Activated T-cell treated with anti-CD3 and anti-CD28 coated beads, Interleukin-2, amount 50 U/mL, for 72 hours (primary cell): ENCODE measurements around the gene INPP4B. TPM values are rescaled to one million over a fixed set of nuclear protein-coding genes. Genes with fewer than 3 reads are reported as not detected.

Experiments
- ATAC-seq, 2 donors: fragments of 150-1000 bp; cut with Tn5 transposase; replicated peaks in 1 of 2; 2 replicates each; pipeline ENCODE4 v1.10.0; 2021; ENCODE audit warnings: moderate library complexity in 2 of 2, mild to moderate bottlenecking in 1 of 2
- DNase-seq, 2 donors: peaks; one replicate each; pipeline ENCODE4 v3.0.0; 2021 to 2022; ENCODE audit warnings: mixed read lengths in 1 of 2
- H3K27ac Mint-ChIP-seq: one replicate; pipeline ENCODE4 v1.8.0; 2022; ENCODE audit warnings: mild to moderate bottlenecking, moderate library complexity, mixed read lengths
- H3K27me3 Mint-ChIP-seq: one replicate; pipeline ENCODE4 v1.8.0; 2022; ENCODE audit warnings: low read depth, mixed read lengths
- H3K36me3 Mint-ChIP-seq, 2 donors: one replicate each; pipeline ENCODE4 v1.8.0; 2022; ENCODE audit warnings: mixed read lengths in 2 of 2, mild to moderate bottlenecking in 1 of 2; ENCODE audit not compliant: insufficient read depth in 2 of 2
- H3K4me1 Mint-ChIP-seq: one replicate; pipeline ENCODE4 v1.8.0; 2022; ENCODE audit warnings: low read depth, mixed read lengths
- H3K4me3 Mint-ChIP-seq, 2 donors: one replicate each; pipeline ENCODE4 v1.8.0; 2022; ENCODE audit warnings: mild to moderate bottlenecking in 2 of 2, mixed read lengths in 2 of 2, moderate library complexity in 2 of 2
- H3K9me3 Mint-ChIP-seq, 2 donors: one replicate each; pipeline ENCODE4 v1.8.0; 2022; ENCODE audit warnings: mixed read lengths in 2 of 2
- total RNA-seq, 2 donors: library from RNA; stranded (reverse); gene quantifications; one replicate each; pipeline ENCODE4 v1.2.3, GENCODE V29; 2022

The INPP4B gene
- total RNA-seq, 2 donors from 2014 or later, result 64.9 to 67.3 TPM

GRCh38 chr4:142475663-142476062 lies 370.4 kb downstream of the INPP4B start:
- no peaks in the 10 kb centered on the region for H3K27me3 Mint-ChIP-seq
- H3K9me3 Mint-ChIP-seq, result peaks cover 0 to 2% of the 10 kb centered on the region in 2 donors
- H3K4me3 Mint-ChIP-seq, result peak overlapping the region in 1 of 2 donors; percentile 36
- H3K36me3 Mint-ChIP-seq, result no peaks in the 10 kb centered on the region
- ATAC-seq (peak in 1 of 2 donors; percentile 53), DNase-seq (no peak)
- H3K4me1 Mint-ChIP-seq, result peaks cover 42% of the 10 kb centered on the region
- H3K27ac Mint-ChIP-seq, result peak overlapping the region; percentile 80

GRCh38 chr4:142474398-142475087 lies 371.6 kb downstream of the INPP4B start:
- H3K4me3 Mint-ChIP-seq, result peak overlapping the region in 1 of 2 donors; percentile 36
- H3K36me3 Mint-ChIP-seq, result no peaks in the 10 kb centered on the region
- H3K9me3 Mint-ChIP-seq, result peaks cover 0 to 2% of the 10 kb centered on the region in 2 donors
- H3K27me3 Mint-ChIP-seq, result no peaks in the 10 kb centered on the region
- DNase-seq, result no peak
- peak overlapping the region; percentile 80 for H3K27ac Mint-ChIP-seq
- peak in 1 of 2 donors; percentile 52 for ATAC-seq
- H3K4me1 Mint-ChIP-seq, result peaks cover 34% of the 10 kb centered on the region

GRCh38 chr4:142473960-142474338 lies 372.2 kb downstream of the INPP4B start:
- H3K27me3 Mint-ChIP-seq, result no peaks in the 10 kb centered on the region
- ATAC-seq (no peak), DNase-seq (no peak)
- no peak overlapping the region for H3K27ac Mint-ChIP-seq
- H3K36me3 Mint-ChIP-seq, result no peaks in the 10 kb centered on the region
- peaks cover 0 to 2% of the 10 kb centered on the region in 2 donors for H3K9me3 Mint-ChIP-seq
- H3K4me3 Mint-ChIP-seq, result no peak overlapping the region
- H3K4me1 Mint-ChIP-seq, result peaks cover 34% of the 10 kb centered on the region

DNA sequence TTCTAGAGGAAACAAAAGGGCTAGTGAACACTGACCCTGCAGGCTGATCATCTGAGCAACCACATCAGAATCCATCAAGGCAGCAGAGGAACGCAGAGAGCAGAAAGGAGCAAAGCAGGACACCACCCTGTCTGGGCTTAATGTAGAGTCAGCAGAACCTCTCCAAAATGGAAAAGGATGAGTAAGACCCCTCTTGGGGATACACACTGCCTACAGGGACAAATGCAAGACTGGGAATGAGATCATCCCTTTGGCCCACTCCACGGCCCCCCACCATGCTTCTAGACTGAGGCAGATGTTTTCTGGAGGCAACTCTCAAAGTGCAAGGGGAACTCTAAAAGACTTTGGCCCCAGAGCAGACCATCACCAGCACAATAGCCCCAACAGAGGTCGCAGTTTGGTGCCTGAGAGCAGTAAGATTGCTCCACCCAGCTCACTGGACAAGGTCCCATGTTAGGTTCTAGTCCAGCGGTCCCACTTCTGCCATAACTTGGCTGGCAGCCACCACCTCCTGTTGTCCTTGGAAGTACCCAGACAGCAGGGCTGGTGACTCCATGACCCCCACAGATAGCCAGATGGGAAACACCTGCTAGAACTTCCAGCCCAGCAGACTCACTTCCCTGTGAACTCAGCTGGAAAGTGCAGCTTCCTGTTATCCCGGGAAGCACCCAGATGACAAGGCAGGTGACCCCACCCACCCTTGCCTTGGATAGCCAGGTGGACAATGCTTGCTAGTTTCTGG lies 372.7 kb downstream of the INPP4B start:
- no peak for ATAC-seq

GRCh38 chr4:142467088-142467487 lies 379.0 kb downstream of the INPP4B start:
- DNase-seq (no peak), ATAC-seq (no peak)
- H3K9me3 Mint-ChIP-seq, result peaks cover 4 to 6% of the 10 kb centered on the region in 2 donors
- no peaks in the 10 kb centered on the region for H3K27me3 Mint-ChIP-seq
- peaks cover 3 to 5% of the 10 kb centered on the region in 2 donors for H3K36me3 Mint-ChIP-seq
- H3K4me1 Mint-ChIP-seq, result no peaks in the 10 kb centered on the region
- H3K4me3 Mint-ChIP-seq, result no peak overlapping the region
- no peak overlapping the region for H3K27ac Mint-ChIP-seq

More for the DNA sequence above, 372.7 kb downstream of the INPP4B start:
- Mint-ChIP-seq H3K9me3 (peaks cover 0 to 2% of the 10 kb centered on the region in 2 donors), H3K4me1 (peaks cover 29% of the 10 kb centered on the region), H3K36me3 (no peaks in the 10 kb centered on the region), H3K4me3 (no peak overlapping the region), H3K27me3 (no peaks in the 10 kb centered on the region), H3K27ac (no peak overlapping the region)
- no peak for DNase-seq

DNA sequence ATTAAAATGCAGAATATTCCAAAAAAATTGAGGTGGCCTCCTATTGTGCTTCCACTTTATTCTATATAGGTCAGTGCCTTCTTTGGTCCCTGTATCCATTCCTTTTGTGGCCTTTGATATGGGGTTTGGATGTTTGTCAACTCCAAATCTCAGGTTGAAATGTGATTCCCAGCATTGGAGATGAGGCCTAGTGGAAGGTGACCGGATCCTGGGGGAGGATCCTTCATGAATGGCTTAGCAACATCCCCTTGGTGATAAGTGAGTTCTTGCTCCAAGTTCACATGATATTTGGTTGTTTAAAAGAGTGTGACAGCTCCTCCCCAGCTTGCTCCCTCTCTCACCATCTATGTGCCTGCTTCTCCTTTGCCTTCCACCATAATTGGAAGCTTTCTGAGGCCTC lies 380.6 kb downstream of the INPP4B start:
- no peaks in the 10 kb centered on the region for H3K27me3 Mint-ChIP-seq
- H3K4me1 Mint-ChIP-seq, result no peaks in the 10 kb centered on the region
- H3K27ac Mint-ChIP-seq, result no peak overlapping the region
- no peak for ATAC-seq
- H3K9me3 Mint-ChIP-seq, result peaks cover 4 to 6% of the 10 kb centered on the region in 2 donors
- no peak overlapping the region for H3K4me3 Mint-ChIP-seq
- DNase-seq, result no peak
- peaks cover 3 to 5% of the 10 kb centered on the region in 2 donors for H3K36me3 Mint-ChIP-seq

DNA sequence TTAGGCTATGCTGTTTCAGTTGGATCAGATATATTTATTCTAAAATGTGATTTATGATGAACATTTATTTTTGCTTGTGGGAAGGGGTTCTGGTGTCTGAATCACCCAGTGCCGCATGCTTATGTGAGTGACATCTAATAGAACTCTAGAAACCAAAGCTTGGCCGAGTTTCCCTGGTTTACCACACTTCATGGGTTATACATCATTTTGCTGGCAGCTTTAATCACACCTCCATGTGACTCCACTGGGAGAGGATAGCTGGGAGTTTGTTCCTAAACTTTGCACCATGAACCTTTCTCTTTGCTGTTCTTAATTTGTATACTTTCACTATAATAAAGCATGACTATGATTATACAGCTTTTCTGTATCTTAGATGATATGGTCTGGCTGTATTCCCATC lies 382.9 kb downstream of the INPP4B start:
- no peak for ATAC-seq
- H3K27ac Mint-ChIP-seq, result no peak overlapping the region
- no peak for DNase-seq
- H3K36me3 Mint-ChIP-seq, result peaks cover 3 to 5% of the 10 kb centered on the region in 2 donors
- peaks cover 4 to 6% of the 10 kb centered on the region in 2 donors for H3K9me3 Mint-ChIP-seq
- no peaks in the 10 kb centered on the region for H3K4me1 Mint-ChIP-seq
- no peaks in the 10 kb centered on the region for H3K27me3 Mint-ChIP-seq
- no peak overlapping the region for H3K4me3 Mint-ChIP-seq

DNA sequence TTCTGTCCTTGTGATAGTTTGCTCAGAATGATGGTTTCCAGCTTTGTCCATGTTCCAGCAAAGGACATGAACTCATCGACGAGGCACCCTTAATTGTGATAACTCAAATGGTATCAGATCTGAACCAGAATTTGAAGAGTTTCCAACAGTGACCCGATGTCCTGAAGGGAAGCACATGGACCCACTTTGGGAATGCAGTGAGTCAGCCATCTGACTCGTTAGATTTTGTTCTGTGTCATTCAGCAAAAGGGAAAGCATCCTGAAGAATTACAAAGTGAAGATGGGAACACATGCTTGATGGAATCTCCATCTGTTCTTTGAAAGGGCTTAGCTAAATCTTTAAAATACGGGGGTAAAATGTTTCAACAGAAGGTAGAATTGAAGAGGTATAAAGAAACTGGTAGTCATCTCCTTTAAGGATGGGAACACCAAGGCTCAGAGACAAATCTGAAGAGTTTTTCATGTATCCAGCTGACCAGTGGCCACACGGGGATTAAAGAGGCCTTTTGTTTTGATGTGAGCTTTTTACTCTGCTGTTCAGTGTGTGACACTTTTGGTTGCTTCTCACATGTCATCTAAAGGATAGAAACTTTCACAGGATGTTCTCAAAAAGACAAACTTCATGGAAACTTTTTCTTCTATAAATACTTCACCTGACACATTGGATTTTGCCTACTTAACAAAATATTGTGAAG lies 393.8 kb downstream of the INPP4B start:
- H3K27ac Mint-ChIP-seq, result no peak overlapping the region

DNA sequence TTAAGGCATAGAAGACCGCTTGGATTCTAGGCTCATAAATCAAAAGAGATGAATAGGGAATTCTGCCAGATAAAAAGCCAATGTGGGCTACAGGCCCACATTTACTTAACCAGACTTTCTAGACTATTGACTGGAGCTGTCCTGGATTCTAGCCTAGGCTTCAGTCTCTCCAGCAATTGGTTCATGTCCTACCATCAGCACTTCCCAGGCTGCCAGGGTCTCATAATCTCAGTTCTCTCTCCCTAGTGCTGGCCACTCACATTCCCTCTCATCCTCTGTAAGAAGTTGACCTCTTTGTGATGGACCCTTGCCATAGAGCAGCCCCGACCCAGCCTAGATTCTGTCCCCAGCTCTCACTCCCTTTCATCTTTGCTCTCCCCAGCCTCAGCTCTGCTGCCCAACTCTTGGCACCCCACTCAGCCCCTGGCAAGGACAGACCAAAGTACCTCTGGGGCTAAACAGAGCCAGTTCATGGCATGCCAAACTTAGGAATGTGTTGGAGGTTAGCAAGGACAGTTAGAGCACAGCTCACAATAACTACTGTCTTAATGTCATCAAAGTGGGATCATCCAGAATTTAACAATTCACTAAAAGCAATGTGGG lies 396.2 kb downstream of the INPP4B start:
- Mint-ChIP-seq H3K27me3 (no peaks in the 10 kb centered on the region), H3K27ac (no peak overlapping the region), H3K4me1 (peaks cover 33% of the 10 kb centered on the region), H3K36me3 (peaks cover 0 to 4% of the 10 kb centered on the region in 2 donors), H3K9me3 (peaks cover 2 to 4% of the 10 kb centered on the region in 2 donors), H3K4me3 (no peak overlapping the region)
- ATAC-seq (no peak), DNase-seq (no peak)

More for the DNA sequence above, 393.8 kb downstream of the INPP4B start:
- no peaks in the 10 kb centered on the region for H3K27me3 Mint-ChIP-seq
- H3K9me3 Mint-ChIP-seq, result peaks cover 2 to 4% of the 10 kb centered on the region in 2 donors
- DNase-seq (no peak), ATAC-seq (no peak)
- H3K36me3 Mint-ChIP-seq, result peaks cover 2 to 10% of the 10 kb centered on the region in 2 donors
- H3K4me1 Mint-ChIP-seq, result peaks cover 17% of the 10 kb centered on the region
- no peak overlapping the region for H3K4me3 Mint-ChIP-seq

- Mint-ChIP-seq H3K27ac (peak overlapping the region; percentile 84), H3K27me3 (no peaks in the 10 kb centered on the region), H3K4me1 (peaks cover 37% of the 10 kb centered on the region), H3K36me3 (peaks cover 4 to 16% of the 10 kb centered on the region in 2 donors), H3K9me3 (peaks cover 6 to 10% of the 10 kb centered on the region in 2 donors), H3K4me3 (peak overlapping the region in 1 of 2 donors; percentile 33)
- ATAC-seq (peak; percentile 41 to 51), DNase-seq (no peak)
Observed at GRCh38 chr4:142447009-142447408, 399.1 kb downstream of the INPP4B start.

GRCh38 chr4:142443469-142443868 lies 402.6 kb downstream of the INPP4B start:
- H3K36me3 Mint-ChIP-seq, result peaks cover 8 to 28% of the 10 kb centered on the region in 2 donors
- H3K27ac Mint-ChIP-seq, result peak overlapping the region; percentile 43
- H3K4me3 Mint-ChIP-seq, result no peak overlapping the region
- ATAC-seq (no peak), DNase-seq (no peak)
- peaks cover 37% of the 10 kb centered on the region for H3K4me1 Mint-ChIP-seq
- peaks cover 6 to 10% of the 10 kb centered on the region in 2 donors for H3K9me3 Mint-ChIP-seq
- no peaks in the 10 kb centered on the region for H3K27me3 Mint-ChIP-seq

DNA sequence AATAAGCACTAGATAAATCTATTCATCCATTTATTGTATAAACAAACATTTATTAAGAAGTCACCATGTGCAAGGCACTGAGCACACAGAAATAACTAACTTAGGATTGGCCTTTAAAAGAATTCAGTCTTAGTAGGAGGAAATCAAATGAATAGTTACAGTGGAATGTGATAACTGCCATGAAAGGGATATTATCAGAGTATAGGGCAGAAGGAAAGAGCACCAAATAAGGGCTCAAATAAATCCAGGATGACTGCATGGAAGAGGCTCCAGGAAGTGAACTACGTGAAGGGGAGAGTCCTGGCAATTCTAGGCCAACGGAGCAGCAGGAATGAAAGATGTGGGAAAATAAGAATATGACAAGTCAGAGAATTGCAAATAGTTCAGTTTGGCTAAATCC lies 406.0 kb downstream of the INPP4B start:
- DNase-seq (no peak), ATAC-seq (no peak)
- no peak overlapping the region for H3K27ac Mint-ChIP-seq
- H3K9me3 Mint-ChIP-seq, result peaks cover 6 to 12% of the 10 kb centered on the region in 2 donors
- peaks cover 14 to 40% of the 10 kb centered on the region in 2 donors for H3K36me3 Mint-ChIP-seq
- no peaks in the 10 kb centered on the region for H3K27me3 Mint-ChIP-seq
- no peak overlapping the region for H3K4me3 Mint-ChIP-seq
- H3K4me1 Mint-ChIP-seq, result peaks cover 23% of the 10 kb centered on the region
